Smooth muscle cell of the brain vasculature (primary cell): ENCODE measurements around the gene SDK1.
"Not testable (repeated sequence)": the region's sequence is repeated elsewhere in the genome, so short reads cannot be mapped to it uniquely, and the experiment has no call there.

Source experiments
- DNase-seq: peaks from one replicate; pipeline ENCODE4 v3.0.0-alpha.2; 2012; ENCODE audit warnings: low read depth, low spot score

SDK1 gene

DNA sequence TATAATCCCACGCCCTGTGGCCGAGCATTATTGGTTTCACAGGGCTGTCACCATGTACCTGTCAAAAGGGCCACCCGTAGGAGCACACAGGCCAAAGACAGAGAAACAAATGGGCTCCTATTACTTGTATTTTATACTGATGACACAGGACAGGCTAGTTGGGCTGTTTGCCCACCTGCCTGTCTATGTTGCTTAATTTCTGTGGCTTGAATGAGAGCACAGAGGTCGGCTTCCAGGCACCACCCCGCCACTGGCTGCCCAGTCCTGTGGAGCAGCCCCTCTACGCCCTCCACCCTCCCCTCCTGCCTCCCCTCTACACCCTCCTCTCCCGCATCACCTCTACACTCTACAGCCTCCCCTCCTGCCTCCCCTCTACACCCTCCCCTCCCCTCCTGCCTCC is 652.9 kb downstream of the SDK1 start:
- no peak for DNase-seq

- no peak for DNase-seq
Measured at GRCh38 chr7:3955026-3955425, 654.0 kb downstream of the SDK1 start.

GRCh38 chr7:3955751-3956696 is 655.0 kb downstream of the SDK1 start:
- no peak for DNase-seq

DNA sequence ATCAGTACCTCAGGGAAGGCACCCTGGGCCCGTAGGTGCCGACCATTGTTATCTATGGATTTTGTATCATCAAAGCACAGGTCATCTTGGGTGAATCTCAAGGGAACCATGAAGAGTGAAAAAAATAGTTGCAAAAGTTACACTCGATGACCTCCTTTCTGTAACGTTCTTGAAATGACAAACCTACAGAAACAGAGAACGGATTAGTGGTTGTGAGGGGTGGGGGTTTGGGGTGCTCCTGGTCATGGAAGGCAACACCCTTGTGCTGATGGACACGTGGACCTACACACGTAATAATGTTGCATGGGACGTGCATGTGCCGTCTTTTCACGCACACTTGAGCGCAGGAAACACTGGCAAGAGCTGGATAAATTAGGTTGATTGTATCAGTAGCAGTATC is 655.9 kb downstream of the SDK1 start:
- no peak for DNase-seq

DNA sequence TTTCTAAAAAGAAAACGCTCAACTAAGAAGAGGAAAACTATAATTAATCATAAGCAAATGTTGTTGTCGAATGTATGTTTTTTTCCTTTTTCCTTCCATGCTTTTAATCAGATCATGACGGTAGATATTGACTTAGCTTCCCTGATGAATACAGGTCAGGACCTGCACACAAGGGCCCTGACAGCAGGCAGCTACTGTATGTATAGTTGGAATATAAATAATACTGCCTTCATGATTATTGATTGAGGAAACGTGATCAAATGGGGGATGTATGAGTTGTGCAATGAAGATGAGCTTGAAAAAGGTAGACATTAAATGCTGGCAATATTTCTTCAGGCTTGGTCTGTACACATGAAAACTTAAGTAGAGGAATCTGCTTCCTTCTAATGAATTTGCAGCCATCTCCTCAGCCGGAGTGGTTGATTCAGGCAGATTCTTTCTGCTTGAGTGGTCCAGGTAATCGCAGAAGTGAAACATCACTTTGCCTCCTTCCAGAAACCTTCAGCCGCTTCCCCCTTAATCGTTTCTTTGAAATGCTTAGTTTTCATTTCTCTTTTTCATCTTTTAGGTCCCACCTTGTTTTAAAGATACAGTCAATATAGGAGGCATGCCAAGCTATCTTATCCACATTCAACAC is 656.5 kb downstream of the SDK1 start:
- no peak for DNase-seq

DNA sequence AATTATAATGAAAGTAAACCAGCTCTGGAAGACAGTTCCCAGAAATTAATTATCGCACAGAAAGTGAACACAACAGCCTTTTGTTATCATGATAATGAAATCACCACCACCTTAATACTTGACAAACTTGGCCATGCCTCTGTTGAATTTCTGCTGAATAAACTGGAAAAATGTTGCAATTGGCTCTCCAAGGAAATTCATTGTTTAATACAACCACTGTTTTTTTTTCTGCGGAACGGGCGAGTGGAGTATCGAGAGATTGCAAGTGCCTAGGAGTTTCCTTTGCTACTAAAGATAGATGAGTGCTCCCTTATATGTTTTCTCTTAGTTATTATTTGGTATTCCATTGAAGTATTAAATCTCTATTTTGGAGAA is 657.0 kb downstream of the SDK1 start:
- DNase-seq, result no peak

GRCh38 chr7:3959364-3959763 is 658.3 kb downstream of the SDK1 start:
- no peak for DNase-seq

DNA sequence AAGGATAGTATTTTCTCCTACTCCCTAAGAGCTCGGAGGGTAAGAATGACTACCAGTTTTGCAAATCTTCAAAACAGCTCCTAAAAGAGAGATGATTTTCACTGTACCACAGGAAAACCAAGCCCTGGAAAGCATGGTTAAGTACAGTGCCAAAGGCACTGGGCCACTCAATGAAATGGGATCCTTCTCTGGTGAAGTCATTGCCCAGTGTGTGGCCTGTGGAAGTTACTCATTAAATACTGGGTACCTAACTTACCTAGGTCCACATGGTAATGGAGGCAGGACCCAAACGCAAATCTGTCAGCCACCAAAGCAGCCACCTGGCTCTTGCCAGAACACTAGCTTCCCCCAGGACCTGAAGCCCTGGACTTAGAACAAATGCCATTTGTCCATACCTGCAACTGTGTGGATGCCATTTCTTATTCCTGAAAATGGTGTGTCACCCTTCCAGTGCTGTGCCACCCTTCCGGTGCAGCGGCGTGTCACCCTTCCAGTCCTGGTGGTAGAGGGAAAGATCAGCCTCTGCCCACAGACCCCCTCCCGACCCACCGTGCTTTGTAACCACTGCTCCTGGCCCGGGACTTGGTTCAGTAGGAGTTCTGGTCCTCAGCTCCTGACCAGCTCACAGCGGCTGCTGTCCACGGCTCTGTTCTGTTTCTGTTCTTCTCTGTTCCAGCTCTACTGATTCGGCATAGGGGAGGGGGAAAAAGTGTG is 659.2 kb downstream of the SDK1 start:
- no peak for DNase-seq

DNA sequence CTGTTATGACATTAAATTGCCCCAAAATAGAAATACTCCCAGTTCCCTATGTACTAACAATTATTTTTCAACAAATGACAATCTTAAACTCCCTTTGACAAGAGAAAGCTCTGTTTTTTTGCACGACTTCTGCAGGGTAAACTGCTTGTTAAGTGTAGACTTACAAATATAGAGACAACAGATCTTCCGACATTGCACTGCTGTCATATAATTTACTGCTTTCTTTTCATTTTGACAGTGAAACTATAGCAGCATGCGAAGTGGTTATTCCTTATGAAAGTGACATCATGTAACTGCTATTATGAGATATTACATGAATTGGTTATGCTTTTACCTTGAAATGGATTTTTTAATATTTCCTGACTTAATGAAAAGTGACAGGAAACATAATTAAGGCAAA is 659.9 kb downstream of the SDK1 start:
- no peak for DNase-seq

DNA sequence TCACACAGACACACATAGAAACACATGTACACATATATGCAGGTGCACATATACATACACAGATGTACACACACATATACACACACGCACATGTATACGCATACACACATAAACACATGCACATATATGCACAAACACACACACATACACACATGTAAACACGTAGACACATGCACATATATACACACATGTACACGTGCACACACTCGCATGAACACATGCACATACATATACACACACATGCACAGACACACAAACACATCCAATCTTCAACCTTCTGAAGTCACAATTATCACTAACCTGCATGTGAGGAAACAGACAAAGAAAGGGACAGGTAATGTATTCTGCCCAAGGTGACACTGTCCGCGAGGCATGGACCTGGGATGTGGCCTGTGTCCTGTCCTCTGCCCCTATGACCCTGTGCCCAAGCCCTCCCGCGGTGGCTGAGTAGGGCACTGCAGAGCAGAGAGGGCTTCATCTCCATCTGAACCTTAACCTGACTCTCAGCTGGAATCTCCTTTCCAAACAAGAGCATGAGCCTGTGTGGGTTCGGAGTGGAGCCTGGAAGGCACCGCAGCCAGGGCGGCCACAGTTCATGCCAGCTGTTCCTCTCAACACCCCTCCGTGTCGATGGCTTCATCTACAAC is 660.9 kb downstream of the SDK1 start:
- no peak for DNase-seq

- DNase-seq, result not testable (repeated sequence)
Measured at GRCh38 chr7:3963768-3964167, 662.7 kb downstream of the SDK1 start.

- no peak for DNase-seq
Measured at GRCh38 chr7:3964980-3965606, 664.0 kb downstream of the SDK1 start.

GRCh38 chr7:3965794-3966395 is 664.8 kb downstream of the SDK1 start:
- DNase-seq, result no peak

- no peak for DNase-seq
Measured at GRCh38 chr7:3968234-3968633, 667.2 kb downstream of the SDK1 start.

- DNase-seq, result no peak
Measured at GRCh38 chr7:3969286-3969685, 668.2 kb downstream of the SDK1 start.

DNA sequence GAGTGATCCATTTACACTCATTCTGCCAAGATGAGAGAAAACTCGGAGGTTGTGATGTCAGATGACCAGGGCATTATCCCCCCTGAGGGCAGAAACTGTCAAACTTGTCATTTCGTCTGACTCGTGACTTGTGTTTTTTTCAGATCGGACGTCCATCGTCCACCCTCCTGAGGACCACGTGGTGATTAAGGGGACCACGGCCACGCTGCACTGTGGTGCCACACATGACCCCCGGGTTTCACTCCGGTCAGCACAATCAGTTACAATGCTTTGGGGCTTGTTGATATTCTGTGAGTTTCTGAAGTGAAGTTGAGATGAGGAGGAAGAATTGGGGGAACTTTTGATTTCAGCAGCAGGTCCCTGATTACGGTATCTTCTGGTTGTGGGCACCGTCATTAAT is 670.3 kb downstream of the SDK1 start:
- no peak for DNase-seq

- DNase-seq, result no peak
Measured at GRCh38 chr7:3973264-3973663, 672.2 kb downstream of the SDK1 start.

DNA sequence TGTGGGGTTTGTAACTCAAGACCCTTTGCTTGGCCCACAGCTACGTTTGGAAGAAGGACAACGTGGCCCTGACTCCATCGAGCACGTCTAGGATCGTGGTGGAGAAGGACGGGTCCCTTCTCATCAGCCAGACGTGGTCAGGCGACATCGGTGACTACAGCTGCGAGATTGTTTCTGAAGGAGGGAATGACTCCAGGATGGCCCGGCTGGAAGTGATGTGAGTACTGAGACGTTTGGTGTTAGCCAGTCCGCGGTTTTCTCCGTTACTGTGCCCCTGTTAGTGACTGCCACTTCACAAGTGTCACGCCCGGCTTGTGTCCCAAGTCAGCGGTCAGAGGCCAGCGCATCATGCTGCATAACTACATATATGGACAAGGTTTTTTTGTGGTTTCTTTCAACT is 673.3 kb downstream of the SDK1 start:
- DNase-seq, result no peak

- no peak for DNase-seq
Measured at GRCh38 chr7:3975371-3975770, 674.3 kb downstream of the SDK1 start.

GRCh38 chr7:3977391-3977790 is 676.3 kb downstream of the SDK1 start:
- DNase-seq, result no peak

GRCh38 chr7:3978839-3979238 is 677.8 kb downstream of the SDK1 start:
- DNase-seq, result no peak
